Parathyroid adenoma (tissue), 2 donors: ENCODE data around the gene KPNA2.
"Not testable (repeated sequence)": the region's sequence is repeated elsewhere in the genome, so short reads cannot be mapped to it uniquely, and the experiment has no call there.

Experiments
- H2AFZ ChIP-seq: fragments of 300-600 bp; sonication (generic); one replicate; pipeline ENCODE4 v1.7.0; 2017; ENCODE audit warnings: antibody characterized with exemption, mild to moderate bottlenecking
- H3K27ac ChIP-seq: fragments of 300-600 bp; sonication (generic); one replicate; pipeline ENCODE4 v1.7.0; 2017
- H3K27me3 ChIP-seq: fragments of 300-600 bp; sonication (generic); one replicate; pipeline ENCODE4 v1.7.0; 2017; ENCODE audit warnings: low read length; ENCODE audit not compliant: control insufficient read depth, insufficient read depth
- H3K36me3 ChIP-seq: fragments of 300-600 bp; sonication (generic); one replicate; pipeline ENCODE4 v1.7.0; 2017; ENCODE audit warnings: low read length; ENCODE audit not compliant: control insufficient read depth, insufficient read depth
- H3K4me1 ChIP-seq: fragments of 300-600 bp; sonication (generic); one replicate; pipeline ENCODE4 v1.7.0; 2017; ENCODE audit warnings: control low read depth
- H3K4me2 ChIP-seq: fragments of 300-600 bp; sonication (generic); one replicate; pipeline ENCODE4 v1.7.0; 2017; ENCODE audit warnings: low read length
- H3K4me3 ChIP-seq: fragments of 300-600 bp; sonication (generic); one replicate; pipeline ENCODE4 v1.7.0; 2017; ENCODE audit warnings: low read depth, low read length
- H3K79me2 ChIP-seq: fragments of 300-600 bp; sonication (generic); one replicate; pipeline ENCODE4 v1.7.0; 2017; ENCODE audit warnings: control low read depth
- H3K9ac ChIP-seq: fragments of 300-600 bp; sonication (generic); one replicate; pipeline ENCODE4 v1.7.0; 2017; ENCODE audit warnings: mild to moderate bottlenecking
- H3K9me3 ChIP-seq: fragments of 300-600 bp; sonication (generic); one replicate; pipeline ENCODE4 v1.7.0; 2017; ENCODE audit warnings: low read length; ENCODE audit not compliant: control insufficient read depth
- TF ChIP-seq, protein P1 (sequence below): fragments of 300-600 bp; sonication (generic); IDR thresholded peaks from one replicate; pipeline ENCODE4 v1.7.0; 2017; ENCODE audit warnings: antibody characterized with exemption, mild to moderate bottlenecking
- donor health status: primary hyperparathyroidism.

KPNA2 gene

DNA sequence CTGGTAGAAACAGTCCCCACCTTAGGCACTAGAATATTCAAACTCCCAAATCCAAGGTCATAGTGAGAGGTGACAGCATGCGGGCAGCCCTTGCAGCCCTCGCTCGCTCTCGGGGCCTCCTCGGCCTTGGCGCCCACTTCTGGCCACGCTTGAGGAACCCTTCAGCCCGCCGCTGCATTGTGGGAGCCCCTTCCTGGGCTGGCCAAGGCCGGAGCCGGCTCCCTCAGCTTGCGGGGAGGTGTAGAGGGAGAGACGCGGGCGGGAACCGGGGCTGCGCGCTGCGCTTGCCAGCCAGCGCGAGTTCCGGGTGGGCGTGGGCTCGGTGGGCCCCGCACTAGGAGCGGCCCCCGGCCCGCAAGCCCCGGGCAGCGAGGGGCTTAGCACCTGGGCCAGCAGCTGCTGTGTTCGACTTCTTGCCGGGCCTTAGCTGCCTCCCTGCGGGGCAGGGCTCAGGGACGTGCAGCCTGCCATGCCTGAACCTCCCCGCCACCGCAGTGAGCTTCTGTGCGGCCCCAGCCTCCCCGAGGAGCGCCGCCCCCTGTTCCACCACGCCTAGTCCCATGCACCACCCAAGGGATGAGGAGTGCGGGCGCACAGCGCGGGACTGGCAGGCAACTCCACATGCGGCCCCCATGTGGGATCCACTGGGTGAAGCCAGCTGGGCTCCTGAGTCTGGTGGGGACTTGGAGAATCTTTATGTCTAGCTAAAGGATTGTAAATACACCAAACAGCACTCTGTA is 45.0 kb downstream of the KPNA2 start:
- no peak overlapping the region for H3K4me3 ChIP-seq
- no peaks in the 10 kb centered on the region for H3K79me2 ChIP-seq
- H3K4me2 ChIP-seq = no peak overlapping the region
- H3K9me3 ChIP-seq = no peaks in the 10 kb centered on the region
- no peak overlapping the region for H2AFZ ChIP-seq
- H3K27me3 ChIP-seq = no peaks in the 10 kb centered on the region
- H3K27ac ChIP-seq = no peak overlapping the region
- TF ChIP-seq, protein P1, sequence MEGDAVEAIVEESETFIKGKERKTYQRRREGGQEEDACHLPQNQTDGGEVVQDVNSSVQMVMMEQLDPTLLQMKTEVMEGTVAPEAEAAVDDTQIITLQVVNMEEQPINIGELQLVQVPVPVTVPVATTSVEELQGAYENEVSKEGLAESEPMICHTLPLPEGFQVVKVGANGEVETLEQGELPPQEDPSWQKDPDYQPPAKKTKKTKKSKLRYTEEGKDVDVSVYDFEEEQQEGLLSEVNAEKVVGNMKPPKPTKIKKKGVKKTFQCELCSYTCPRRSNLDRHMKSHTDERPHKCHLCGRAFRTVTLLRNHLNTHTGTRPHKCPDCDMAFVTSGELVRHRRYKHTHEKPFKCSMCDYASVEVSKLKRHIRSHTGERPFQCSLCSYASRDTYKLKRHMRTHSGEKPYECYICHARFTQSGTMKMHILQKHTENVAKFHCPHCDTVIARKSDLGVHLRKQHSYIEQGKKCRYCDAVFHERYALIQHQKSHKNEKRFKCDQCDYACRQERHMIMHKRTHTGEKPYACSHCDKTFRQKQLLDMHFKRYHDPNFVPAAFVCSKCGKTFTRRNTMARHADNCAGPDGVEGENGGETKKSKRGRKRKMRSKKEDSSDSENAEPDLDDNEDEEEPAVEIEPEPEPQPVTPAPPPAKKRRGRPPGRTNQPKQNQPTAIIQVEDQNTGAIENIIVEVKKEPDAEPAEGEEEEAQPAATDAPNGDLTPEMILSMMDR = no peak
- no peak overlapping the region for H3K9ac ChIP-seq
- H3K4me1 ChIP-seq = no peaks in the 10 kb centered on the region
- H3K36me3 ChIP-seq = no peaks in the 10 kb centered on the region

DNA sequence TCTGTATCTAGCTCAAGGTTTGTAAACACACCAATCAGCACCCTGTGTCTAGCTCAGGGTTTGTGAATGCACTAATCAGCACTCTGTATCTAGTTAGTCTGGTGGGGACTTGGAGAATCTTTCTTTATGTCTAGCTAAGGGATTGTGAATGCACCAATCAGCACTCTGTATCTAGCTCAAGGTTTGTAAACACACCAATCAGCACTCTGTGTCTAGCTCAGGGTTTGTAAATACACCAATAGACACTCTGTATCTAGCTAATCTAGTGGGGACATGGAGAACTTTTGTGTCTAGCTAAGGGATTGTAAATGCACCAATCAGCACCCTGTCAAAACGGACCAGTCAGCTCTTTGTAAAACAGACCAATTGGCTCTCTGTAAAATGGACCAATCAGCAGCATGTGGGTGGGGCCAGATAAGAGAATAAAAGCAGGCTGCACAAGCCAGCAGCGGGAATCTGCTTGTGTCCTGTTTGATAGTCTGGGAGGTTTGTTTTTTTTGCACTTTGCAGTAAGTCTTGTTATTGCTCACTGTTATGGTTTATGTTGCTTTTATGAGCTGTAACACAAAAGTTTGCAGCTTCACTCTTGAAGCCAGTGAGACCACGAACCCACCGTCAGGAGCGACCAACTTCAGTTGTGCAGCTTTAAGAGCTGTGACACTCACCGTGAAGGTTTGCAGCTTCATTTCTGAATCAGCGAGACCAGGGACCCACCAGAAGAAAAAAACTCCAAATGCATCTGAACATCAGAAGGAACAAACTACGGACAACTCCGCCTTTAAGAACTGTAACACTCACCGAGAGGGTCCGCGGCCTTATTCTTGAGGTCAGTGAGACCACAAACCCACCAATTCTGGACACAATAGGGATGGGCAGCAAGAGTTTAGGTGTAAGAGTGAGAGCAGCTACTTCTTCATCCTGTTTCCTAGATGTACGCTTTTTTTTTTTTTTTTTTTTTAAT is 46.0 kb downstream of the KPNA2 start:
- not testable (repeated sequence) for H3K27me3 ChIP-seq, H3K9ac ChIP-seq, H3K4me2 ChIP-seq, H3K36me3 ChIP-seq, H3K79me2 ChIP-seq, H3K27ac ChIP-seq, H3K4me3 ChIP-seq, H3K4me1 ChIP-seq, H2AFZ ChIP-seq, H3K9me3 ChIP-seq

DNA sequence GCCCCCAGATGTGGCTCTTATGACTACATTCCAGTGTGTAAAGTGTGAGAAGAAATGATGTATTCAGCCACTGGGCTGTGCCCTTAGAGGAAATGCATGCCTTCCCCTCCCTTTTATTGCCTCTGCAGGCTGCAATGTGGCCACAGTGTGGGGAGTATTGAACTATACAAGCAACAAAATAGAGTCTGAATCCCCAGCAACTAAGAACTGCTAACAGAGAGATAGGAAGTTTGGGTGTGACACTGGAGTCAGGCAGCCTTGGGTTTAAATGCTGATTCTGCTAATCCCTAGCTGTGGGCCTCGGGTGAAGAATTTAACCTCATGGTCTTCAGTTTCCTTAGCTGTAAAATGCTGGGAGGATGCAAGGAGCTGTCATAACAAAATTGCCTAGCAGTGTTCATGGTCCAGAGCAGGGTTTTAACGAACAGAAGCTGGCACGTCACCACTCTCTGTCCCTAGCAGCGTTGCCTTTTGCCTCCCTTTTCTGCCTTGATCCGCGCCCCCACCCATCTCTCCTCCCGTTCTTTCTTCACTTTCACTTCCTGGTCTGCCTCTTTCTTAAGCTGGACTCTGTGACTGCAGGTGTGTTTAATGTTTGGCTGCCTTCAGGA is 50.3 kb downstream of the KPNA2 start:
- Histone ChIP-seq H3K79me2 (no peaks in the 10 kb centered on the region), H3K27ac (no peak overlapping the region), H3K9me3 (no peaks in the 10 kb centered on the region), H3K9ac (no peak overlapping the region), H3K27me3 (no peaks in the 10 kb centered on the region), H2AFZ (no peak overlapping the region), H3K4me1 (no peaks in the 10 kb centered on the region), H3K4me2 (no peak overlapping the region), H3K4me3 (no peak overlapping the region), H3K36me3 (no peaks in the 10 kb centered on the region)
- TF ChIP-seq, protein P1 = no peak

DNA sequence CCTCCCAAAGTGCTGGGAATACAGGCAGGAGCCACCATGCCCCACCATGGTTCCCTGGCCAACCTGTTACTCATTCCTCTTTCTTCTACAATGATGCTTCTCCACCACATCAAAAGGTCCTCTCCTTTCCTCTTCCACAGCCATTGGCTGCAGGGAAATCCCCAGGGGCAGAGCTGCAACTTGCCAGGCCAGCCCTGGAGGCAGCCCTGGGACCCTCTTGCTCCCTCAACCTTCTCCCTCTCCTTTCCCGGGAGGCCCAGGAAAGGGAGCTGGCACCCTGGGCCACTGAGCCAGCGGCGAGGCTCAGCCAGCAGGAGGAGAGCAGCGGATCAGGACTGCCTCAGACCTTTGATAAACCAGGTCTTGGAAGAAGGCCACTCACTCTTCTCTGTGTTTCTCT is 51.1 kb downstream of the KPNA2 start:
- not testable (repeated sequence) for H2AFZ ChIP-seq, H3K27me3 ChIP-seq, H3K9me3 ChIP-seq, H3K4me2 ChIP-seq, H3K79me2 ChIP-seq, H3K36me3 ChIP-seq, H3K4me3 ChIP-seq, H3K4me1 ChIP-seq, H3K9ac ChIP-seq, H3K27ac ChIP-seq

DNA sequence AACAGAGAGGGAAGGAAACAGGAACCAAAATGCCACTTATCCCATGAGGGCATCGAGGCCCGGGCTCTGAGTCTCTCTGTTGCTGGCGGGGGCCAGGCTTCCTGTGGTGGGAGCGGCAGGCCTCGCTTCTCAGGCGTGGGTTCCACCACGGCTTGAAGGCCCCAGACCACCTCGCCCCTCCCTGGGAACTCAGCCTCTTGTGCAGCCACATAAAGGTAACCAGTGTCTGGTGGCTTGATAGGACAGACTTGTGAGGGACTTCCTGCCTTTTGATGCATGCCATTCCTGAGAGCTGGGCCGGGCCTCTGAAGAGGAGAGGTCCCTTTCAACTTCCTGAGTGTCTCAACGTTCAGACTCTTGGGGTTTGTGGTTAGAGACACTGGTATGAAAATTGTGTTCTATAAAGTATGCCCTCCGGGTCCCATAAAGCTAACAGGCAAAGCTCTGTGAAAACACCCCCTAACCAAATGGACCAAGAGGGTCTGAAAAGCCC is 51.6 kb downstream of the KPNA2 start:
- not testable (repeated sequence) for H3K79me2 ChIP-seq, H3K27ac ChIP-seq, H3K4me3 ChIP-seq, H3K4me2 ChIP-seq, H2AFZ ChIP-seq, H3K27me3 ChIP-seq, H3K4me1 ChIP-seq, H3K9ac ChIP-seq, H3K36me3 ChIP-seq, H3K9me3 ChIP-seq

DNA sequence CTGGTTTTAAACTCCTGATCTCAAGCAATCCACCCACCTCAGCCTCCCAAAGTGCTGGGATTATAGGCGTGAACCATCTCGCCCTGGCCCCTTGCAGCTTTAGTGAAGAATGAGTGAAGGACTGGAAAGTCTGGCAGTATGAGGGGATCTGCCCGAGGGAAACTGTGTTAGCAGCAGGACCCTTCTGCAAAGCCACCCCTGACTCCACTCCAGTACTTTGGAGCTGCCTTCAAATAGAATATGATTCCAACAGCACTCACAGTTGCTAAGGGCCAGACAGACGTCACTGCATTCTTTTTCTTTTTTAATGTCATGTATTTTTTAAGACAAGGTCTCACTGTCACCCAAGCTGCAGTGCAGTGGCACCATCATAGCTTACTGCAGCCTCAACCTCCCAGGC is 52.3 kb downstream of the KPNA2 start:
- Histone ChIP-seq H3K4me3 (no peak overlapping the region), H3K27ac (no peak overlapping the region), H3K27me3 (no peaks in the 10 kb centered on the region), H2AFZ (no peak overlapping the region), H3K36me3 (no peaks in the 10 kb centered on the region), H3K9me3 (no peaks in the 10 kb centered on the region), H3K4me2 (no peak overlapping the region), H3K9ac (no peak overlapping the region), H3K4me1 (no peaks in the 10 kb centered on the region), H3K79me2 (no peaks in the 10 kb centered on the region)
- TF ChIP-seq, protein P1 = no peak
